Epithelial cell of esophagus (primary cell): Measurements from ENCODE around the gene CYB5D1.

ENCODE experiments used
- DNase-seq: peaks from one replicate; pipeline ENCODE4 v3.0.0; 2010; ENCODE audit warnings: low read depth
- H3K4me3 ChIP-seq: 2 replicates; pipeline ENCODE4 v1.5.1; 2011; ENCODE audit warnings: mild to moderate bottlenecking, low read length, control low read depth
- TF ChIP-seq, protein P1 (sequence below): IDR thresholded peaks from 2 replicates; pipeline ENCODE4 v1.5.1; 2011; ENCODE audit warnings: low read depth, mild to moderate bottlenecking, low read length, control low read depth, inconsistent platforms; ENCODE audit not compliant: insufficient read depth; ENCODE audit errors: missing control alignments

CYB5D1 gene

DNA sequence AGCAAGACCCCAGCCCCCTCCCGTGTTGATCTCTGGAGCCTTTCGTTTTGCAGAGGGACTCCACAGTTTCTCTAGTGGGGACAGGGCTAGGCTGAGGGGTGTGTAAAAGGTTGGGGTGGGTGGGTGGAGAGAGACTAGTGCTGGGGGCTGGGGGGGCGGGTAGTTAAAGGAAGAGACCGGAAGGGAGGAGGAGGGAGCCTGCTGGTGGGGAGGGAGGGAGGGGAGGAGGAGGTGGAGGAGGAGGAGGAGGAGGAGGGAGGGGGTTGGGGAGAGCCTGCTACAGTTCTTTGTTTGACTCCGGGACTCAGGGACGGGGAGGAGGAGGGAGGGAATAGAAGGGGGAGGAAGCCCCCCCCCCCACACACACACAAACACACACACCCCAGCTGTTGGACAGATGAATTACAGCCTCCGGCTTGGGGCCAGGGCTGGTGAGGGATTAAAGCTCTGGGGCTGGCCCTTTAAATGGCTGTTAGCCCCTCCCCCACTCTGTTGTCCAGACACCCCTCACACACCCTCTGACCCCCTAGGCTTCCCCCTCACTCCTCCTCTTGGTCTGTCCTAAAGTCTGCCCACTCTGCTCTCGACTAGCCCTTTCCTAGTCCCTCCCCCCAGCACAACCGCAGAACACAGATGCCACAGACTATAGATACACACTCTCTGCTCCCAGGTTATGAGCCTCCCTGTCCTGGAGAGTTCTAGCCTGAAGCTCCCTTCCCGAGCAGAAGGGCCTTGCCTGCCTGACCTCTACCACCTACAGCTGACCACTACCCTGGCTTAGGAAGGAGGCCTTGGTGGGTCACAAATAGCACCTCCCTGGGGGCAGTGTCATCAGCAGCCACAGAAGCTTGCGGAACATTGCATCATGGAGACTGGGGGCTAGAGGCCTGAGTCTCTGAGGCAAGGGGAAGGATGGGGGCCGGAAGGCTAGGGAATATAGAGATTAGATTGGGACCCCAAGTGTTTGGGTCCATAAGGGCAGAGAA is 19.4 kb upstream of the CYB5D1 start:
- peak; percentile 40 for DNase-seq
- H3K4me3 ChIP-seq = peak overlapping the region; percentile 90
- TF ChIP-seq, protein P1, sequence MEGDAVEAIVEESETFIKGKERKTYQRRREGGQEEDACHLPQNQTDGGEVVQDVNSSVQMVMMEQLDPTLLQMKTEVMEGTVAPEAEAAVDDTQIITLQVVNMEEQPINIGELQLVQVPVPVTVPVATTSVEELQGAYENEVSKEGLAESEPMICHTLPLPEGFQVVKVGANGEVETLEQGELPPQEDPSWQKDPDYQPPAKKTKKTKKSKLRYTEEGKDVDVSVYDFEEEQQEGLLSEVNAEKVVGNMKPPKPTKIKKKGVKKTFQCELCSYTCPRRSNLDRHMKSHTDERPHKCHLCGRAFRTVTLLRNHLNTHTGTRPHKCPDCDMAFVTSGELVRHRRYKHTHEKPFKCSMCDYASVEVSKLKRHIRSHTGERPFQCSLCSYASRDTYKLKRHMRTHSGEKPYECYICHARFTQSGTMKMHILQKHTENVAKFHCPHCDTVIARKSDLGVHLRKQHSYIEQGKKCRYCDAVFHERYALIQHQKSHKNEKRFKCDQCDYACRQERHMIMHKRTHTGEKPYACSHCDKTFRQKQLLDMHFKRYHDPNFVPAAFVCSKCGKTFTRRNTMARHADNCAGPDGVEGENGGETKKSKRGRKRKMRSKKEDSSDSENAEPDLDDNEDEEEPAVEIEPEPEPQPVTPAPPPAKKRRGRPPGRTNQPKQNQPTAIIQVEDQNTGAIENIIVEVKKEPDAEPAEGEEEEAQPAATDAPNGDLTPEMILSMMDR = no peak

DNA sequence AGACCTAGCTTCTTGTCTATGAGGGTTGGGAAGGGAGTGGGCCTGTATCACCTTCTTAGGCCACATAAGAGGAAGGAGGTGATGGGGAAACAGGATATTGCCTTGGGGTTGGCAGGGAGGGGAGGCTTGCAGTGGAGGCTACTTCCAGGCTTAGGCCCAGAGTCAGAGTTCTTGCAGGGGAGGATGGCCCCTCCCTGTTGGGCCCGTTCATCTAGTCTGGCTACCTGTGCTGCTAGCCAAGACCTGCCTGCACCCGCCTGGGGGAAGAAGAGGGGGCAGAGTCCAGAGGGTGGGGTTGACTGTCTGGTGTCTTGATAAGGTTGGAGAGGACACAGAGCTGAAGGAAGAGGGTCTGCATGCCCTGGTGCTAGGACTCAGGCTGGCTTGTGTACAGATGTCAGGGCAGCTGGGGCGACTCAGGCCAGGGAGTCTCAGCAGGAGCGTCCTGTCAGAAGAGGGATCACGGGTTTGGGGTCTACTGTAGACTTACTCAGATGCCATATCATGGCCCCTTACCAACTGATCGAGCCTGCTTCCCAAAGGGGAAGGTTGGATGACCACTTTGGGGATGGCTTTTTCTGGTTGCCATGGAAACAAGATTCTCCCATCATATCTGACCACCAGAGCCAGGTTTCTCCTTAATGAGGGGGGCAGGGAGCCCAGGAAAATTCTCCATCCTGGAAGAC is 18.5 kb upstream of the CYB5D1 start:
- TF ChIP-seq, protein P1 = no peak
- peak overlapping the region; percentile 90 for H3K4me3 ChIP-seq
- DNase-seq = peak; percentile 87

DNA sequence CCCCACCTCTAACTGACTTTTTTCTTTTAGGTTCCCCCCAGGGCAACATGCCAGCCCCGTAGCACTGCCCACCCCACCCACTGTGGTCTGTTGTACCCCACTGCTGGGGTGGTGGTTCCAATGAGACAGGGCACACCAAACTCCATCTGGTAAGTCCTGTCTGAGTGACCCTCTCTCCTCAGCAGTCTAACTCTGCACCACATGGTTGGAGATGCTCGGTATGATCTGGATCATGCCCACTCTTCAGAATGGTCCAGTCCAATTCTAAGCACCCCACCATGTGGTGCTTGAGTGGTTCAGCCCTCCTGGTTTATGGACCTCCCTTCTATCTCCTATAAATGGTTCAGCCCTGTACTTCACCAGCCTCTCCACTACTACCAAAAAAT is 17.9 kb upstream of the CYB5D1 start:
- TF ChIP-seq, protein P1 = no peak
- DNase-seq = peak; percentile 44
- no peak overlapping the region for H3K4me3 ChIP-seq

DNA sequence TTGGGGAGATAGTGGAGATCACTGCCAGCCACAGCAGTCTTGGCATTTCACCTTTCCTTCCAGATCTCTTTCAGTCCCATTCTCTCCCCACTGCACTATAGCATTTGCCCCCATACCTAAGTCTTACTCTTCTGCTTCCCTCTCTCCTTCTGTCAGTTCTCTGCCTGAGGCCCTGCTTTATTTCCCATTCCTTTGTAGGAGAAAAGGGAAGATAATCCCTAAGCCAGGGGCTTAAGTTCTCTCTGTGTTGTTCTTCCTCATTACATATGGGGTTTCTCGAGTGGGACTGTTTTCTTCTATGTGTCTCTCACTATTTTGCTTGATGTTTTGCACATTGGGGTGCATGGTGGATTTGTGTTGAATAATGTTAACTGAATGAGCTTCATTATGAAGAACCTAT is 17.4 kb upstream of the CYB5D1 start:
- H3K4me3 ChIP-seq = no peak overlapping the region
- no peak for DNase-seq
- TF ChIP-seq, protein P1 = no peak

DNA sequence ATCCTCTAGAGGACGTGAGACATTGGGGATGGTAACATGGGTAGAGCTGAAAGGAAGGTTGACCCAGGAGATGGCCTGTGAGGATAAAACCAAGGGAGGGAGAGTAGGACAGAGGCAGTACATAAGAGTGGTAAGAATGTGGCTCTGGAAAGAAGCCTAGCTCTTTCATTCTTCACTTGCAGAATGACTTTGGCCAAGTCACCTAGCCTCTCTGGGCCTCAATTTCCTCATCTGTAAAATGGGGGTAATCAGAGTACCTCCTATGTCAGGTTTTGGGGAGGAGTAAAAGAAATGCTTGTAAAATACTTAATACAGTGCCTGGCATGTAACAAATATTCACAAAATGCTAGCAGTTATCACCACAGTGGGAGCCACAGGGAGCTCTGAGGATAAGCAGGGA is 16.9 kb upstream of the CYB5D1 start:
- TF ChIP-seq, protein P1 = no peak
- DNase-seq = no peak
- peak overlapping the region; percentile 39 for H3K4me3 ChIP-seq

DNA sequence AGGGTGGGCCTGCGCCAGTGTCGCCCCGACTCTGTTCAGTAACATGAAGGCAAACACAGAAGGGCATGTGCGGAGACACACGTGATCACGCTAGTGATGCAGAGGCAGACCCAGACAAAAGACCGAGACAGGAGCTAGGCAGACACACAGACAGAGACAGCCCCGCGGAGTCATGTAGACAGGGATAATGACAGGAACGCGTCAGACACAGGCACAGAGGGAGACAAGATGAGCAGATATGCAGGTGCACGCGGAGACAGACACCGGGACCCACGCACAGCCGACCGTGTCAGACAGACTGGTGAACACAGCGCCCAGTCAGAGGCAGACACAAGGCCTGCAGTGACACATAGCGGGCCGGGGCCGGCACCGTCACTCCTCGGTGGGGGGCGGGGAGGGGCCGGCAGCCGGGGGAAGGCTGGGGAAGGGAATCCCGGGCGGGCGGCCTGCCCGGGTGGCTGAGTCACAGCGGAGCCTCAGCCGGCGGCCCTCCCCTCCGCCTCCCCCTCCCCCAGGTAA is 16.3 kb upstream of the CYB5D1 start:
- peak overlapping the region; percentile 87 for H3K4me3 ChIP-seq
- TF ChIP-seq, protein P1 = no peak
- DNase-seq = peak; percentile 94
